ENCODE data around the gene OSBPL2. TPM values are rescaled to one million over a fixed set of nuclear protein-coding genes. Genes with fewer than 3 reads are reported as not detected.

OSBPL2 gene
- total and polyA plus RNA-seq, 11 donors: 20.0 to 57.9 (median 38.3) TPM

- TF ChIP-seq, protein P1, sequence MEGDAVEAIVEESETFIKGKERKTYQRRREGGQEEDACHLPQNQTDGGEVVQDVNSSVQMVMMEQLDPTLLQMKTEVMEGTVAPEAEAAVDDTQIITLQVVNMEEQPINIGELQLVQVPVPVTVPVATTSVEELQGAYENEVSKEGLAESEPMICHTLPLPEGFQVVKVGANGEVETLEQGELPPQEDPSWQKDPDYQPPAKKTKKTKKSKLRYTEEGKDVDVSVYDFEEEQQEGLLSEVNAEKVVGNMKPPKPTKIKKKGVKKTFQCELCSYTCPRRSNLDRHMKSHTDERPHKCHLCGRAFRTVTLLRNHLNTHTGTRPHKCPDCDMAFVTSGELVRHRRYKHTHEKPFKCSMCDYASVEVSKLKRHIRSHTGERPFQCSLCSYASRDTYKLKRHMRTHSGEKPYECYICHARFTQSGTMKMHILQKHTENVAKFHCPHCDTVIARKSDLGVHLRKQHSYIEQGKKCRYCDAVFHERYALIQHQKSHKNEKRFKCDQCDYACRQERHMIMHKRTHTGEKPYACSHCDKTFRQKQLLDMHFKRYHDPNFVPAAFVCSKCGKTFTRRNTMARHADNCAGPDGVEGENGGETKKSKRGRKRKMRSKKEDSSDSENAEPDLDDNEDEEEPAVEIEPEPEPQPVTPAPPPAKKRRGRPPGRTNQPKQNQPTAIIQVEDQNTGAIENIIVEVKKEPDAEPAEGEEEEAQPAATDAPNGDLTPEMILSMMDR (IDR thresholded peaks at IDR 0.05): no peak
- no peak for TF ChIP-seq POLR2A (IDR thresholded peaks at IDR 0.05)
- peak in 3 of 5 donors; percentile 18 to 56 (median 23) for DNase-seq
- no peaks in the 10 kb centered on the region for H3K36me3 ChIP-seq
- no peaks in the 10 kb centered on the region for H3K9me3 ChIP-seq
- intact Hi-C loops (cut with DNase I): no loop called here
- H3K27ac ChIP-seq: no peak overlapping the region
- H3K27me3 ChIP-seq: peaks cover 0 to 46% (median 8%) of the 10 kb centered on the region in 9 donors
- WGBS, 4 donors: 27 to 74% (median 55%) methylated on average over 3 to 21 of the region's 21 CpGs
- H3K4me3 ChIP-seq: no peak overlapping the region
- H3K4me1 ChIP-seq: peaks cover 0 to 8% (median 0%) of the 10 kb centered on the region in 12 donors
- ATAC-seq: no peak
Observed at GRCh38 chr20:62210496-62210855, 27.8 kb upstream of the OSBPL2 start.

DNA sequence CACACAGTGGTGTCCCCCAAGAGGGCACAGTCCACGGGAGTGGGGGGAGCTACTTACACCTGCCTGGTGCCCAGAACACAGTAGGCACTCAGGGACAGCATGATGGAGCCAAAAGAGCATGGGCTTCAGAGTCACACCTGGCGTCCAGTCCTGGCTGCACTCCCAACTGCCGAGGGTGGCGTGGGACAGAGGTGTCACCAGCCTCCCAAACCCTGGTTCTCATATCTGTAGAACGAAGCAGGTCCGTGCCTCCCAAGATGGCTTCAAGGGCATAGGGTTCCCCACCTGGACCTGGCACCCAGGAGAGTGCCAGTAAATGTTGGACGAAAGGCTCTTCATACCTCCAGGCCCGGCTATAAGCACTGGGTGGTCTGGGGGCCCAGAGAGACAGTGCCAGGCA is 27.1 kb upstream of the OSBPL2 start:
- H3K4me1 ChIP-seq: peaks cover 0 to 8% (median 0%) of the 10 kb centered on the region in 12 donors
- no peaks in the 10 kb centered on the region for H3K36me3 ChIP-seq
- DNase-seq (peak in 2 of 5 donors; percentile 10 to 37), ATAC-seq (no peak)
- no peak overlapping the region for H3K4me3 ChIP-seq
- no peak overlapping the region for H3K27ac ChIP-seq
- H3K9me3 ChIP-seq: no peaks in the 10 kb centered on the region
- intact Hi-C loops (cut with DNase I): no loop called here
- TF ChIP-seq, protein P1 (IDR thresholded peaks at IDR 0.05): no peak
- 83 to 94% (median 86%) methylated on average over 3 to 8 of the region's 8 CpGs for WGBS, 4 donors
- H3K27me3 ChIP-seq: peaks cover 0 to 53% (median 13%) of the 10 kb centered on the region in 9 donors

DNA sequence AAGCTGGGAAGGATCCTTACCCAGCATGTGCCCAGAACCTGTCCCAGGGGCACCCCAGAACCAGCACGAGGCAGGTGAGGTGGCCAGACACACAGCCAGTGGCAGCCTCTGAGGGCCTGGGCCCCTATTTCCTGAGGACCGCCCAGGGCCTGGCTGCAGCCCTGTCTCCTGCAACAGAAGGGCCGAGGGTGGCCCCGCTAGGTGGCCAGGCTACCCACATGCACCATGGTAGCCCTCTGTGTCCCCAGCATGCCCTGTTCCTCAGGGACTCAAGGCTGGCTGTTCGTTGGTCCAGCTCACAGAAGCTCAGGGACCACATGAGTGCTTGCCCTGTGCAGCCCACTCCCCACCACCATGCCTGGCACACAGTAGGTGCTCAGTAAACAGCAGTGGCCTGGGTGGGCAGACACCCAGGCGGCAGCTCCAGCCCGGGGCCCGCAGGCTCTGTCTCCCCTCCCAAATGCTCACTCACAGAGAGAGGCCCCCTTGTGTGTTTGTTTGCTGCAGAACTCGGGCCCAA is 26.5 kb upstream of the OSBPL2 start:
- Histone ChIP-seq H3K4me3 (no peak overlapping the region), H3K27ac (no peak overlapping the region), H3K36me3 (no peaks in the 10 kb centered on the region), H3K27me3 (peaks cover 0 to 58% (median 19%) of the 10 kb centered on the region in 9 donors), H3K9me3 (no peaks in the 10 kb centered on the region), H3K4me1 (peaks cover 0 to 8% (median 0%) of the 10 kb centered on the region in 12 donors)
- intact Hi-C loops (cut with DNase I): no loop called here
- TF ChIP-seq, protein P1 (IDR thresholded peaks at IDR 0.05): no peak
- TF ChIP-seq POLR2A (IDR thresholded peaks at IDR 0.05): no peak
- WGBS, 4 donors: 72 to 75% (median 74%) methylated on average over 9 of the region's 9 CpGs
- ATAC-seq (no peak), DNase-seq (peak in 1 of 5 donors; percentile 26)

DNA sequence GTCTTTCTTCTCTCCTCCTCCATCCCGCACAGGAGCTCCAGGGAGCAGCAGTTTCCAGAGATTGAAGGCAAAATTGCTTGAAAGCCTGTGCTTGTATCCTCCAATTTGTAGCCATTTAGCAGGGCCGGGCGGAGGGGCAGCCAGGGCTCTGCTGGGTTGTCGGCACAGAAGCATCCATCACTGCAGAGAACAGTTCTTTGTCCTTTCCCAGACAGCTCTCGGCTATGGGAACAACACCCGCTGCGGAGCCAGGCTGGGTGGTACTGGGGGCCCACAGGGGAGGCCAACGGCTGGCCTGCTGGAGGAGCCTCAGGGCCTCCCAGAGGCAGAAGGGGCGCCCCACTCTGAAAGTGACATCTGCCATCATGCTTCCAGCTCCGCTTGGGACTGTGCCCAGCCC is 26.0 kb upstream of the OSBPL2 start:
- H3K27ac ChIP-seq: no peak overlapping the region
- WGBS, 4 donors: 49 to 69% (median 51%) methylated on average over 5 to 10 of the region's 10 CpGs
- H3K27me3 ChIP-seq: peaks cover under 1 to 63% (median 23%) of the 10 kb centered on the region in 9 donors
- TF ChIP-seq, protein P1 (IDR thresholded peaks at IDR 0.05): no peak
- no peak for TF ChIP-seq POLR2A (IDR thresholded peaks at IDR 0.05)
- intact Hi-C loops (cut with DNase I): no loop called here
- no peaks in the 10 kb centered on the region for H3K9me3 ChIP-seq
- peaks cover 0 to 8% (median 0%) of the 10 kb centered on the region in 12 donors for H3K4me1 ChIP-seq
- DNase-seq (peak in 1 of 5 donors; percentile 24), ATAC-seq (no peak)
- H3K4me3 ChIP-seq: no peak overlapping the region
- H3K36me3 ChIP-seq: no peaks in the 10 kb centered on the region
